DMS79 treated with DMSO at 0.1 percent for 48 hours (cell line): ENCODE data around the gene MARCHF10.
A peak's percentile ranks its signal among the peaks of the same experiment; 100 is the strongest.

ENCODE experiments used
- DNase-seq: peaks from one replicate; lab custom pipeline; 2025; lab: John Stamatoyannopoulos, UW

The MARCHF10 gene

GRCh38 chr17:62822080-62822904 is 14.2 kb upstream of the MARCHF10 start:
- DNase-seq = peak; percentile 3

GRCh38 chr17:62821189-62822079 is 13.3 kb upstream of the MARCHF10 start:
- no peak for DNase-seq

- DNase-seq = peak; percentile 6
Measured at GRCh38 chr17:62819511-62820221, 11.6 kb upstream of the MARCHF10 start.

GRCh38 chr17:62818526-62818925 is 10.4 kb upstream of the MARCHF10 start:
- DNase-seq = no peak

- no peak for DNase-seq
Measured at GRCh38 chr17:62816282-62816839, 8.2 kb upstream of the MARCHF10 start.

- DNase-seq = no peak
Measured at GRCh38 chr17:62809656-62810055, 1.5 kb upstream of the MARCHF10 start.

- peak; percentile 30 for DNase-seq
Measured at GRCh38 chr17:62808576-62808970, 459 bp upstream of the MARCHF10 start.

GRCh38 chr17:62805234-62805633 is 2.9 kb downstream of the MARCHF10 start:
- no peak for DNase-seq

GRCh38 chr17:62804822-62805221 is 3.3 kb downstream of the MARCHF10 start:
- no peak for DNase-seq

- DNase-seq = peak; percentile 28
Measured at GRCh38 chr17:62804025-62804424, 4.1 kb downstream of the MARCHF10 start.

- peak; percentile 1 for DNase-seq
Measured at GRCh38 chr17:62802561-62803205, 5.4 kb downstream of the MARCHF10 start.

GRCh38 chr17:62801553-62802114 is 6.5 kb downstream of the MARCHF10 start:
- DNase-seq = no peak

- DNase-seq = peak; percentile 5
Measured at GRCh38 chr17:62800585-62800984, 7.5 kb downstream of the MARCHF10 start.

GRCh38 chr17:62797959-62798358 is 10.2 kb downstream of the MARCHF10 start:
- DNase-seq = no peak

GRCh38 chr17:62796291-62796690 is 11.8 kb downstream of the MARCHF10 start:
- no peak for DNase-seq

GRCh38 chr17:62794666-62794971 is 13.5 kb downstream of the MARCHF10 start:
- no peak for DNase-seq

GRCh38 chr17:62793919-62794665 is 14.0 kb downstream of the MARCHF10 start:
- no peak for DNase-seq

- no peak for DNase-seq
Measured at GRCh38 chr17:62792447-62792800, 15.7 kb downstream of the MARCHF10 start.

GRCh38 chr17:62791767-62792446 is 16.2 kb downstream of the MARCHF10 start:
- DNase-seq = no peak

- no peak for DNase-seq
Measured at GRCh38 chr17:62791235-62791734, 16.8 kb downstream of the MARCHF10 start.
